Glutamatergic neuron (in vitro differentiated cells): ENCODE results near the gene TPTE2. TPM values are rescaled to one million over a fixed set of nuclear protein-coding genes. Genes with fewer than 3 reads are reported as not detected.

Experiments used
- DNase-seq: peaks from one replicate; pipeline ENCODE4 v3.0.0; 2022
- H3K27ac Mint-ChIP-seq: one replicate; pipeline ENCODE4 v1.8.0; 2020; ENCODE audit warnings: mild to moderate bottlenecking, mixed read lengths, inconsistent platforms; ENCODE audit not compliant: unreplicated experiment
- H3K27me3 Mint-ChIP-seq: one replicate; pipeline ENCODE4 v1.8.0; 2020; ENCODE audit warnings: mild to moderate bottlenecking, moderate library complexity, mixed read lengths, inconsistent platforms; ENCODE audit not compliant: unreplicated experiment
- H3K36me3 Mint-ChIP-seq: one replicate; pipeline ENCODE4 v1.8.0; 2020; ENCODE audit warnings: mild to moderate bottlenecking, mixed read lengths, inconsistent platforms; ENCODE audit not compliant: unreplicated experiment
- H3K4me1 Mint-ChIP-seq: one replicate; pipeline ENCODE4 v1.8.0; 2020; ENCODE audit warnings: mild to moderate bottlenecking, low read depth, mixed read lengths, inconsistent platforms; ENCODE audit not compliant: unreplicated experiment
- H3K4me3 Mint-ChIP-seq: one replicate; pipeline ENCODE4 v1.8.0; 2020; ENCODE audit warnings: mild to moderate bottlenecking, mixed read lengths, inconsistent platforms; ENCODE audit not compliant: unreplicated experiment
- H3K9me3 Mint-ChIP-seq: one replicate; pipeline ENCODE4 v1.8.0; 2020; ENCODE audit warnings: mild to moderate bottlenecking, moderate library complexity, mixed read lengths, inconsistent platforms; ENCODE audit not compliant: unreplicated experiment
- CTCF ChIP-seq: fragments of 200-600 bp; sonication (generic); IDR thresholded peaks from one replicate; pipeline ENCODE4 v1.5.0; 2021; ENCODE audit not compliant: partially characterized antibody, unreplicated experiment
- total RNA-seq: library from RNA; stranded (reverse); fragmentation: NEBNext Ultra II Directional; extraction: Animal tissue kit (Norgen Biotek cat#: 25700); gene quantifications from one replicate; pipeline ENCODE4 v1.2.1, GENCODE V29; 2021; ENCODE audit not compliant: unreplicated experiment

TPTE2 gene
- total RNA-seq, 1 donor from 2014 or later, result not detected

GRCh38 chr13:19587635-19588300 lies 26.4 kb upstream of the TPTE2 start:
- no peak for DNase-seq
- Mint-ChIP-seq H3K27ac (no peak overlapping the region), H3K27me3 (peaks cover 6% of the 10 kb centered on the region), H3K36me3 (no peaks in the 10 kb centered on the region), H3K9me3 (peaks cover 3% of the 10 kb centered on the region), H3K4me1 (no peaks in the 10 kb centered on the region), H3K4me3 (no peak overlapping the region)
- TF ChIP-seq CTCF, result no peak

- peaks cover 7% of the 10 kb centered on the region for H3K27me3 Mint-ChIP-seq
Measured at GRCh38 chr13:19586904-19587634, 25.7 kb upstream of the TPTE2 start.

GRCh38 chr13:19581675-19582074 lies 20.3 kb upstream of the TPTE2 start:
- no peaks in the 10 kb centered on the region for H3K36me3 Mint-ChIP-seq
- H3K9me3 Mint-ChIP-seq, result no peaks in the 10 kb centered on the region
- no peaks in the 10 kb centered on the region for H3K4me1 Mint-ChIP-seq

More at GRCh38 chr13:19586904-19587634, 25.7 kb upstream of the TPTE2 start:
- TF ChIP-seq CTCF, result no peak
- Mint-ChIP-seq H3K9me3 (peaks cover 3% of the 10 kb centered on the region), H3K27ac (no peak overlapping the region), H3K4me3 (no peak overlapping the region), H3K36me3 (no peaks in the 10 kb centered on the region), H3K4me1 (no peaks in the 10 kb centered on the region)
- no peak for DNase-seq

GRCh38 chr13:19575230-19575629 lies 13.9 kb upstream of the TPTE2 start:
- no peak overlapping the region for H3K27ac Mint-ChIP-seq
- TF ChIP-seq CTCF, result no peak
- peaks cover 2% of the 10 kb centered on the region for H3K9me3 Mint-ChIP-seq
- no peak overlapping the region for H3K4me3 Mint-ChIP-seq
- H3K36me3 Mint-ChIP-seq, result no peaks in the 10 kb centered on the region
- no peaks in the 10 kb centered on the region for H3K4me1 Mint-ChIP-seq
- DNase-seq, result no peak
- H3K27me3 Mint-ChIP-seq, result no peaks in the 10 kb centered on the region

More at GRCh38 chr13:19581675-19582074, 20.3 kb upstream of the TPTE2 start:
- no peak for TF ChIP-seq CTCF
- Mint-ChIP-seq H3K4me3 (no peak overlapping the region), H3K27ac (no peak overlapping the region), H3K27me3 (peaks cover 4% of the 10 kb centered on the region)
- no peak for DNase-seq

GRCh38 chr13:19573120-19573716 lies 11.9 kb upstream of the TPTE2 start:
- peaks cover 2% of the 10 kb centered on the region for H3K9me3 Mint-ChIP-seq
- H3K27me3 Mint-ChIP-seq, result no peaks in the 10 kb centered on the region
- H3K4me1 Mint-ChIP-seq, result no peaks in the 10 kb centered on the region
- H3K4me3 Mint-ChIP-seq, result no peak overlapping the region
- H3K27ac Mint-ChIP-seq, result no peak overlapping the region
- TF ChIP-seq CTCF, result no peak
- DNase-seq, result no peak
- H3K36me3 Mint-ChIP-seq, result no peaks in the 10 kb centered on the region
